Activated naive CD4-positive, alpha-beta T cell (primary cell): Measurements from ENCODE around the gene CAND2.
"Not testable (repeated sequence)": the region's sequence is repeated elsewhere in the genome, so short reads cannot be mapped to it uniquely, and the experiment has no call there.

Experiments
- DNase-seq, 4 experiments: peaks; one replicate each; lab custom pipeline; 2025; lab: John Stamatoyannopoulos, UW

CAND2 gene

DNA sequence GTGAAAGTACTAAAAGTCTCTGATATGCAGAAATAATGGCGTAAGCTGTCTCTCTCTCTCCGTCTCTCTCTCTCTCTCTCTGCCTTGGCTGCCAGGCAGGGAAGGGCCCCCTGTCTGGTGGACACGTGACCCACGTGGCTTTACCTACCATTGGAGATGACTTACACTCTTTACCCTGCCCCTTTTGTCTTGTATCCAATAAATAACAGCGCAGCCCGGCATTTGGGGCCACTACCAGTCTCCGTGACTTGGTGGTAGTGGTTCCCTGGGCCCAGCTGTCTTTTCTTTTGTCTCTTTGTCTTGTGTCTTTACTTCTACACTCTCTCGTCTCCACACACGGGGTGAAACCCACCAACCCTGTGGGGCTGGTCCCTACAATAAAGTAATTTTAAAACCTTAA is 25.2 kb upstream of the CAND2 start:
- DNase-seq: no peak

DNA sequence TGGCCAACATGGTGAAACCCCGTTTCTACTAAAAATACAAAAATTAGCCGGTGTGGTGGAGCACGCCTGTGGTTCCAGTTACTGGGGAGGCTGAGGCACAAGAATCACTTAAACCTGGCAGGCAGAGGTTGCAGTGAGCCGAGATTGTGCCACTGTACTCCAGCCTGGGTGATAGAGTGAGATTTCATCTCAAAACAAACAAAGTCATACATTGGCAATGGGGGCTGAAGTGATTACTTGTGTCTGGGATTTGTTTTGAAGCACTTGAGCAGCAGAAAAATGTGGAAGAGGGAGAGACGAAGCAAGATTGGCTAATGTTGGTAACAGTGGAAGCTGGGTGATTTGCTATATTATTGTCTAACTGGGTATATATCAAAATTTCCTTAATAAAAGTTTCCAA is 24.0 kb upstream of the CAND2 start:
- no peak for DNase-seq

DNA sequence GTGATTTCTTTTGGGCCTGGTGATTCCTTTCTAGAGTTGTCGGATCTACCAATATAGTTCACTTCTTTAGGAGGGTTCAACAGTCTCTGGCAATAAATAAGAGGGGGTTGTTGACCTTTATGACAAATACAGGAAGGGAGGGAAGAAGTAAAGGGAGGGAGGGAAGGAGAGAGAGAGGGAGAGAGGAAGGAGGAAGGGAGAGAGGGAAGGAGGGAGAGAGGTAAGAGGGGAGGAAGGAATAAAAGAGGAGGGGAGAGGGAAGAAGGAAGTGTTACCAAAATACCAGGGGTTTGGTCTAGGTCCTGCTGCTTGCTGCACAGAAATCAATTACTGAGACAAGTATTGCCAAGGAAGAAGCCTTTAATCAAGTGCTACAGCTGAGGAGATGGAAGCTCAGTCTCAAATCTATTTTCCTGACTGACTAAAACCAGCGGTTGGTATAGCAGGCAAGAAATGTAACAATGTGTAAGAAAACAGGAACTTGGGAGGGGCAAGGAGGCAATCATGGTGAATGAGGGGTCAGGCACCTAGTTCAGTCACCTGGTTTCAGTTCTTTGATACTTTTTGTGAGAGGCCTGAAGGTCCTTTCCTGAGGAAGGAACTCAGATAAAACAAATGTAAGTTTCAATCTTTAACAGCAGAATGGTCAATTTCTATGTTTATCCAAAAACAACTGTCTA is 23.3 kb upstream of the CAND2 start:
- no peak for DNase-seq

DNA sequence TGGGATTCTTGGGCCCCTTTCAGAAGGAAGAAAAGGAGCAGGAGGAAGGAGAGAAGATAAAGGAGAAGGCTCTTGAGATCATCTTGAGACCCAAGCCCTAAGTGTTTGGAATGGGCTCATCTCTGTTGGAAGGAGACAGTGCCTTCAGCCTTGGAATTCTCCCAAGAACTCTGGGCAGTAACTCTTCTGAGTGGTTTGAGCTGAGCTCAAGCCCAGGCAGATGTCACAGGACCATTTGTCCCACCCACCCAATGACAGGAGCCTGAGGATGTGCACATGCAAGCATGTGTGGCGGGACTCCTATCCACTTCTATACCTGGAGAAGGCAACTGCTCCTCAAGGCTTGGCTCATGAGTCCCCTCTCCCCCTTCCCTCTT is 22.8 kb upstream of the CAND2 start:
- no peak for DNase-seq

DNA sequence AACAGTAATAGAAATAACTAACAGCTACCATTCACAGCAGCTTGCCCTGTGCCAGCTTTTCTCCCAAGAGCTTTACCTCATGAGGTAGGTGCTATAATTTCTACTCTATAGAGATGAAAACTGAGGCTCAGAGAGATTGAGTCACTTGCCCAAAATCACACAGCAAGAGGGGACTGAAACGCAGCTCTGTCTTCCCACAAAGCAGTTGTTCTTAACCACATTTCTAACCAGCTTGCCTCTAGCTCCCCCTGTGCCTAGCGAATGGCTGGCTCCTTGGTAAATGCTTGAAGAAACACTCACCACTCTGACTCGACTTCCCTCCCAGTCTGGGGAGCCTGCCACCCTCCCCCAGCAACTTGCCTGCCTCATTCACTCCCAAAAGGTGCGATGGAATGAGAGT is 21.9 kb upstream of the CAND2 start:
- DNase-seq: no peak

DNA sequence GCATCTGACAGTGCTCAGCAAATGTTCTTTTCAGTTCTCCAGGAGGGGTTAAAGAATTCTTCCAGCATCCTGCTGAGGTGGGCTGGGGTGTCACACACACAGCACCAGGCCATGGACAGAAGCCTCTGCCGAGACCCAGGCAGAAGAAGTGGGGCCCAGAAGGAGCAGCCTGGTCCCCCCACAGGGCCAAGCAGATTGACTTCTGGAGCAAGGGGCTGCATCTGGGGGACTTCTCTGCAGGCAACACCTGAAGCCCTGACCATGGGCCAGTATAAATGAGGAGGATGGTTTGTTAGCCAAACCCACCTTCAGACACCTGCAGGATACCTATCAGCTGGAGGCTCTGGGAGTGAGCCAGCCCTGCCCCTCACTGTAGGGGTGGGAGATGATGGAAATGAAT is 21.3 kb upstream of the CAND2 start:
- DNase-seq: no peak

DNA sequence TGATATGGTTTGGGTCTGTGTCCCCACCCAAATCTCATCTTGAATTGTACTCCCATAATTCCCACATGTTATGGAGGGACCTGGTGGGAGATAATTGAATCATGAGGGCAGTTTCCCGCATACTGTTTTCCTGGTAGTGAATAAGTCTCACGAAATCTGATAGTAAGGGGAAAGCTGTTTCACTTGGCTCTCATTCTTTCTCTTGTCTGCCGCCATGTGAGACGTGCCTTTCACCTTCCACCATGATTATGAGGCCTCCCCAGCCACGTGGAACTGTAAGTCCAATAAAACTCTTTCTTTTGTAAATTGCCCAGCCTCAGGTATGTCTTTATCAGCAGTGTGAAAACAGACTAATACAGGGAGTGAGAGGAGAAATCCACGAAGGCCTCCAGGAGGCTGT is 20.5 kb upstream of the CAND2 start:
- DNase-seq: not testable (repeated sequence)

DNA sequence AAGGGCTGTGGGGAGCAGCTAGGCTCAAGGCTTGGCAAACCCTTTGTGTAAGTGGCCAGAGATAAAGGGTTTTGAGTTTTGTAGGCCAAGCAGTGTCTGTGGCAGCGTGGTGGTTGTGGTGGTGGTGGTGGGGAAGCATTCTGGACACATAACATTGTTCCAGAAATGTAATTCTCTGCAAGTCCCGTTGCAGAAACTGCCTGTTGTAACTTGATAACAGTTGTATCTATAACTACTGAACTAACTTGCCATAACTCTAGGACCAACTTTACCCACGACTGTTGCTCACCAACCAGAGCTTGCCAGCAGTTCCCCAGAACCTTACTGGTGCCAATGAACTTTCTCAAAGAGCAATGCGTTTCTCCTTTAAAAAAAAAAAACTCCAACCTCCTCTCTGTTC is 19.3 kb upstream of the CAND2 start:
- DNase-seq: no peak

DNA sequence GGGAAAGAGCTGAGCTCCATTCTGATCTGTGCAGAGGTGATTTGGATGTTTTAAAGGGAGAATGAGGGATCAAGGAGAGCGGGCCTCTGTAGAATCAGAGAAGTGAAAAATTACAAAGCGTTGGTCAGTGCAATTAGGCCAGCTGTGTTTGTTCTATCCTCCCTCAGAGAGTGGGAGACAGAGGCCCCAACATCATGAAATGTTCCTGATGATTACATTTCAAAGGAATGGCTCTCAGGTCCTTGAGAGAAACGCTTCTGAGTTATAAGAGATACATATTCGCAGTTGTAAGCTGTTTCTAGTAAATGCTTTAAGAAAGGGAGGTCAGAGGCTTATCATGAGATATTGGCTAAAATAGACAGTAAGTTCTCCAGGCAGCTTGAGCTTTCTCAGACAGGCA is 15.7 kb upstream of the CAND2 start:
- DNase-seq: no peak

DNA sequence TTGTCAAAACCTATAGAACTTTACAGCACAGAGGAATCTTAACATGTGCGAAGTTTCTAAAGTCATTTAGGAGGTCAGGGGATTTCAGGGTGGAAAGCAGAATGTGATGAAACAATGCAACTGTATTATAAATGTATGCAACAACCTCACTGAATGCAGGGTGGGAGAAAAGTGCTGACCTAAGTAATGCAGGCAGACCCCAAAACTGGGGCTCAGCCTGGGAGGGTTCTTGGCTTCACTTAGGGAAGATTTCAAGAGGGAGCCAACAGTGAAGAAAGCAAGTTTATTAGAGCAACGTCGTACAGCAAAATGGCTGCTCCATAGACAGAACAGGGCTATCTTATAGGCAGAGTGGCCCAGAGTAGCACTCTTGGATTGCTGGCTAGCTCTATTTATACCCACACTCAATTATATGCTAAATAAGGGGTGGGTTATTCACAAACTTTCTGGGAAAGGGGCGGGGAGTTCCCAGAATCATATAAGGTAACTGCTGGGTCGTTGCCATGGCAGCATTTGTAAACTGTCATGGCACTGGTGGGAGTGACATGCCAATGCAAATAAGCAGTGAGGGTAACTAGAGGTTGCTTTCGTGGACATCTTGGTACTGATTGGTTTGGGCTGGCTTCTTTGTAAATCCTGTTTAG is 14.2 kb upstream of the CAND2 start:
- DNase-seq: no peak

DNA sequence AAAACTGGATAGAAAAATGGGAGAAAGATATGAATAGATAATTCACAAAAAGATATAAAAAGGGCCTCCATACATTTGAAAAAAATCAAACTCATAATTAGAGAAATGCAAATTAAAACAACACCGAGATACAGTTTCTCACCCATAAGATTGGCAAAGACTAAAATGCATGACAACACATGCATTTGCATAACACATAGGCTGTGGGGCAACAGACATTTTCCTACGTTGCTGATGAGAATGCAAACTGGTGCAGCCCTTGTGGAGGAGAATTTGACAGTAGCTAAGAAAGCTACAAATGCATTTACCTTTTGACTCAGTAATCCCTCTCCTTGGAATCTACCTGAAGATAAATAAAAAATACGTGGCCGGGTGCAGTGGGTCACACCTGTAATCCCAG is 11.4 kb upstream of the CAND2 start:
- no peak for DNase-seq

DNA sequence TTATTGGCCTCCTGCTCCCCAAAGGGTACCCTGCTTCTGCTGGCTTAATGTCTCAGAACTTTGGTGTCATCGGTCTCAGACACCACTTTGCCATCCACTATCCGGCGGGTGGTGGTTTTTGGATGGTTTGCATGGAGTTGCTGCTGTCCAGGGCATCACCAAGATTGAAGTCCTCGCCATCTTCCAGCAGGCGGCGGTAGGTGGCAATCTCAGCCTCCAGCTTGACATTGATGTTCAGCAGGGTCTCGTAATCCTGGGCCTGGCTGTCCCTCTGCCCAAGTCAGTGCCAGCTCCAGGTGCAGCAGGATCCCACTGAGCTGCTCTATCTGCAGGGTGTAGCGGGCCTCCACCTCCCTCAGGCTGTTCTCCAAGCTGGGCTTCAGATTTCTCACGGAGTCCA is 9.1 kb upstream of the CAND2 start:
- peak in 3 of 4 experiments; percentile 42 to 64 (median 42) for DNase-seq

DNA sequence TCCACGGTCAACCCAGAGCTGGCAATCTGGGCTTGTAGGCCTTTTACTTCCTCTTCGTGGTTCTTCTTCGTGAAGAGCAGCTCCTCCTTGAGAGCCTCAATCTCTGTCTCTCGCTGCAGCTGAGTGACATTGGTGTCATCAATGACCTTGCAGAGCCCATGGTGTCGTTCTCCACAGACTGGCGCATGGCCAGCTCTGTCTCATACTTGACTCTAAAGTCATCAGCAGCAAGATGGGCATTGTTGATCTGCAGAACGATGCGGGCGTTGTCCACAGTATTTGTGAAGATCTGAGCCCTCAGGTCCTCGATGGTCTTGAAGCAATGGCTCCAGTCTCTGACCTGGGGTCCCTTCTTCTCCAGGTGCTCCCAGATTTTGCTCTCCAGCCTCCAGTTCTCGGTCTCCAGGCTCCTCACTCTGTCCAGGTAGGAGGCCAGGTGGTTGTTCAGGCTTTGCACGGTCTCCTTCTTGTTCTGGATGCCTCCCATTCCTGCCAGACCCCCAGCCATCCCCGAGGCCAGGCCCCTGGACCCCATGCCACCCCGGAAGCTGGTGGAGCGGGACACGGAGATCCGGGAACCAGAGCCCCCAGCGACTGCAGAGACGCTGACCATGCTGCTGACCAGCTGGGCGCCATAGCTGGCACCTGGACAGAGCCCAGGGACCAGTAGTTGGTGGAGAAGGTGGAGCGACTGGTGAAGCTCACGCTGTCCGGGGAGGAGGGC is 8.4 kb upstream of the CAND2 start:
- DNase-seq: not testable (repeated sequence)

DNA sequence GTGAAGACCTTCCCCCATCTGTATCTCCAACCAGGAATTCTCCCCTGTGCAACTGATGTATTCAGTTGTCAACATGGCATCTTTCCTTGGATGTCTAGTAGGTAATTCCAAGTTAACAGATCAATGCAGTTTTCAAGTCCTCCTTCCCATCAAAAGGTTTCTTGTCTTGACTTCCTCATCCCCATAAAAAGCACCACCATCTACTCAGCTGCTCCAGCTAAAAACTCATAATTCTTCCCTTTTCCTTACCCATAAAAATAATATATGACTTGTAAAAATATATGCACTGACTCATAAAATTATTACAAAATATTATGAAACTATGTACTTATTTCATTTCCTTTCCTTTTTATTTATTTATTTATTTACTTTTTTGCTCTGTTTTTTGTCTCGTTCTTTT is 5.0 kb upstream of the CAND2 start:
- no peak for DNase-seq

DNA sequence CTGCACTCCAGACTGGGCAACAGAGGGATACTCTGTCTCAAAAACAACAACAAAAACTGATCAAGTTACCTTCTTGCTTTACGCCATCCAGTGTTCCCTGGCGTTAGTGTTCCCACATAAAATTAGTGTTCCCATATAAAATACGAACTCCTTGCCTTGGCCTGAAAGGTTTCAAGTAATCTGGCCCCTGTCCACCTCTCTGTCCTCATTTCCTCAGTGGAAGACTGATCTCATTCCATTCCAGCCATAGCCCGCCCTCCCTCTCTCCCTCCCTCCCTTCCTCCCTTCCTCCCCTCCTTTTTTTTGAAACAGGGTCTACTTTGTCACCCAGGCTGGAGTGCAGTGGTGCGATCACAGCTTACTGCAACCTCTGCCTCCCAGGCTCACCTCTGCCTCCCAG is 2.8 kb upstream of the CAND2 start:
- DNase-seq: no peak

DNA sequence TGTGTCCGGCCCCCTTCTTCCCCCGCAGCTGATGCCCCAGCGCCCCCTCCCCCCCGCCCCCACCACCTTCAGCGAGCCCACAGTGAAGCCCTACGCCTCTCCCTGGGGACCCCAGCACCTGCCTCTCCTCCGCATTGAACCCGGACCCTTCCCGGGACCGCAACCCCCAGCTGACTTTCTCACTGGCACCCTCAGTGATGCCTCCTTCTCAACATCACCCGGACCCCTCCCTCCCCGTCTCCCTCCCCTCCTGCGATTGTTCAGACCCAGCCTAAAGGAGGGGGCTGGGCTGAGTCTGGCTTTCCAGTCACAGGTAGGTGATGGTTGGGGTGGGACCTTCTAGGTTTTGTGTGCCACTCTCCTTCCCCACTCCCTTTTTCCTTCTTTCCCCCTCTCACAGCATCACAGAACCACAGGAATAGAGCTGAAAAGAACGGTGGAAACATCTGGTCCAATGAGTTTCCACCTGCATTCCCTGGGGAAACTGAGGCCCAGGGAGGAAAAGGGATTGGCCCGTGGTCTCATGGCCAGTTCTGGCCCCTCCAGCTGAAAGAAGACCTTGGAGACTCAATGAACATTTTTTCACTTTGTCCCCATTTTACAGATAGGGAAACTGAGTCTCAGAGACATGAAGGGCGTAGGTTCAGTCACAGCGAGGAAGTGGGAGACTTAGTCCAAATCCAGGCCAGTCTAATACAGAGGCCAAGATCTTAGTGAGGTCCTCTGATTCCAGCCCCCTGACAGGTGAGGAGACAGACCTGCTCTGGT is 828 bp downstream of the CAND2 start:
- DNase-seq: no peak

DNA sequence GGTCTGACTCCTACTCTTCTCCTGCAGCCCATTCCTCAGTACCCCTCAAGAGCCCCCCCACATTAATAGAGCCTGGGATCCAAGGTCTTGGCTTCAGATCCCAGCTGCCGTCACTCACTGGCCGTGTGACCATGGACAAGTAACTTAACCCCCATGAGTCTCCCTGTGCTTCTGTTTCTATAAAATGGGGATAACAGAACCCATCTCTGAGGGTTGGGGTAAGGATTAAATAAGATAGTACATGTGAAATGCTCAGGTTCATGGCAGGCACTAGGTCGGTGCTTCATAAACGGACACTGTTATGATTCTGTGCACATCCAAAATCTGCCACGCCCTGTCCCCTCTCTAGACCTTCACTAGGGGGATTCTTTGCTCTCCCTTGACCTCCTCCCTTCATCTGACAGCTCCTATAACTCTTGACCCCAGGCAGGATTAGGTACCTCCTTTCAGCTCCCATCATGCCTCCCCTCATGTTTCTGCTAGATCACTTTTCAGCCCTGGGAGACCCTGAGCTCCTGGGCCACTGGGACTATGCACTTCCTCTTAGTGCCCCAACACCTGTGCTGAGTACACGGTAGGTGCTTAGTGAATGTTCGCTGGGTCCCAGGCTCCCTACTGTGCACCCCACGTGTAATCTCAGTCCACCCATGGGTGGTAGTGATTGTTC is 1.5 kb downstream of the CAND2 start:
- no peak for DNase-seq

DNA sequence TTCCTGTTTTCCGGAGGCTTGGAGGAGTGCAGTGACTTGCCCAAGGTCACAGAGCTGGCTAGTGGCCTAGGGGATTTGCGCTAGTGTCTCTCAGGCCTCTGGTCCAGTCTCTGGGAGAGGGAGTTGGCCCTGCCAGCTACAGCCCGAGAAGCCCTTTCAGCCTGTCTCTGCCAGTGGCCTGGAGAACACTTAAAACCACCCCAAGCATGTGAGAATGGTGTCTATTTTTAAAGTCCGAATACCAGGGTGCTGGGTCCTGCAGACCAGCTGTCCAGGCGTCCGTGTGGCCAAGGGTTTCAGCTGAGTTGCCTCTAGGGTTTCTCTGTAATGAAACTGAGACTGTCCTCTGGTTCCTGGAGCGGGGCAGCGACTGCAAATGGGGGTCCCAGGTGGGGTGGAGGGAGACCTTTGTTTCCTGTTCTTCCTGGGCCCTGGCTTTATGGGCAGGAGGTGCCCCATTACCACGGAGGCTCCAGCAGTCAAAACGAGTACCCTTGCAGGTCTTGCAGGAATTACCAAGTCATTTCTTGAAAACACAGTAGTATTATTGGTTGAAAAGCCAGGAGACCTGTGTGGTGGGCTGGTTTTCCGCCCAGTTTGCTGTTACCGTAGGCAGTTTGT is 2.2 kb downstream of the CAND2 start:
- no peak for DNase-seq

DNA sequence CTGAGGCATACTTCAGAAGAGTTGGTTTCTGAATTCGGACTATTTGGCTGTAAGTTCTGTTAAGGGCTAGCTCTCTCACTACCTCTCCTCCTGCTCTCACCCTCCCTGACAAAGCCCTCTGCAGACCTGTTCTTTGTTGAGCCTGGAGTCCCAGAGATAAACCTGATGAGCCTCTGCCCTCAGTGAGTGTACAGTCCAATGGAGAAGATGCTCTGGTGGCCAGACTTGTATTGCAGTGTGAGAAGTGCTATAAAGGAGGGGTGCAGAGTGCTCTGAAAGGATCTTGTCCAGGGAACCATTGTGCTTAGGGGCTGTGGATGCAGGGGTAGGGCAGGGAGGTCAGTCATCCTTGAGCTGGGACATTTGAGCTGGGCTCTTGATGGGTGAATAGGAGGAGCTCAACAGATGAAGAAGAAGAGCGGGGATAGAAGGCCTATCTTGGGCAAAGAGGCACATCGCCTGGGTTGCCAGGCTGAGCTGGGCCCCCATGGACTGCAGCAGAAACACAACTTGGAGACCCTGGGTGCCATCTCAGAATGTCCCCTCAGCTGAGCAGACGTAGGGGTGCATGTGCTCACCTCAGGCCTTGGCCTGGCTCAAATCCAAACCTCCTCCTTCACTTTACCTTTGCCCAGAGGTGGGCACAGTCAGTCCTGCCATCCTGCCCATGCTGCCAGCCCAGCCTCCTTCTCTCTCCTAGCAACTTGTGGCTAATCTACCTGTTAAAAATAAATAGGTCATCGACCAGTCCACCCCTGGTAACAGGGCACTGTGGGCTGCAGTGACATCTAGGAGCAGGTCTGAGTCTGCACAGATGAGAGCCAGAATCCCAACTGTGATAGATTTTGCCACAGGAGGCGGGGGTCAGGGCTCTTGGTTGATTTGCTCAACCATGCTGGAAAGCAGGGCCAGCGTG is 3.3 kb downstream of the CAND2 start:
- DNase-seq: no peak

DNA sequence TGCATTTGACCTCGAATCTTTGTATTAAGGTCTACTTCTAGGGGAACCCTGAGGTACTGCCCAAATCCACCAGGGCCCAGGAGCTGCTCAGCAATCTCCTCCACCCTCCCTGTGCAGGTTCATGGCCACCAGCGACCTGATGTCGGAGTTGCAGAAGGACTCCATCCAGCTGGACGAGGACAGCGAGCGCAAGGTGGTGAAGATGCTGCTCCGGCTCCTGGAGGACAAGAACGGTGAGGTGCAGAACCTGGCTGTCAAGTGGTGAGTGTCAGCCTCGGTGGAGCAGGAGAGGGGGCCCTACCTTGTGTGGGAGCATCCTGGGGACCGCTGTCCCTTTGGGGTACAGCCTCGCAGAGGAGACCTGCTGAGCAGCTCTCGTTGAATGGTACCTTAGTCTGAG is 6.9 kb downstream of the CAND2 start:
- DNase-seq: no peak

DNA sequence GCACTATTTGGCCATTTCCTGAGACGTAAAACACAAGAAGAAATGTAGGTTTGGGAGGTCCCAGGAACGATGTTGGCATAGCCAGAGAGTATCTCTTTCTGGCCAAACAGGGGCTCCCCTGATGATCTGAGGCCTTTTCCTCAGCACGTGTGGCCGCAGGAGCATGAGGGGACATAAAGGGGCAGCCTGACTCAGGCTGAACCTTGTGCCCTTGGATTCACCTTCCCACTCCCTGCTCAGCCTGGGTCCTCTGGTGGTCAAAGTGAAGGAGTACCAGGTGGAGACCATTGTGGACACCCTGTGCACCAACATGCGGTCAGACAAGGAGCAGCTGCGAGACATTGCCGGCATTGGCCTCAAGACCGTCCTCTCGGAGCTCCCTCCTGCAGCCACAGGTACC is 10.6 kb downstream of the CAND2 start:
- no peak for DNase-seq
